NCI-H524 (cell line): Measurements from ENCODE around the gene MEGF6.

ENCODE experiments used
- DNase-seq, 2 experiments: peaks; one replicate each; lab custom pipeline; 2025; lab: John Stamatoyannopoulos, UW

Gene MEGF6, protein sequence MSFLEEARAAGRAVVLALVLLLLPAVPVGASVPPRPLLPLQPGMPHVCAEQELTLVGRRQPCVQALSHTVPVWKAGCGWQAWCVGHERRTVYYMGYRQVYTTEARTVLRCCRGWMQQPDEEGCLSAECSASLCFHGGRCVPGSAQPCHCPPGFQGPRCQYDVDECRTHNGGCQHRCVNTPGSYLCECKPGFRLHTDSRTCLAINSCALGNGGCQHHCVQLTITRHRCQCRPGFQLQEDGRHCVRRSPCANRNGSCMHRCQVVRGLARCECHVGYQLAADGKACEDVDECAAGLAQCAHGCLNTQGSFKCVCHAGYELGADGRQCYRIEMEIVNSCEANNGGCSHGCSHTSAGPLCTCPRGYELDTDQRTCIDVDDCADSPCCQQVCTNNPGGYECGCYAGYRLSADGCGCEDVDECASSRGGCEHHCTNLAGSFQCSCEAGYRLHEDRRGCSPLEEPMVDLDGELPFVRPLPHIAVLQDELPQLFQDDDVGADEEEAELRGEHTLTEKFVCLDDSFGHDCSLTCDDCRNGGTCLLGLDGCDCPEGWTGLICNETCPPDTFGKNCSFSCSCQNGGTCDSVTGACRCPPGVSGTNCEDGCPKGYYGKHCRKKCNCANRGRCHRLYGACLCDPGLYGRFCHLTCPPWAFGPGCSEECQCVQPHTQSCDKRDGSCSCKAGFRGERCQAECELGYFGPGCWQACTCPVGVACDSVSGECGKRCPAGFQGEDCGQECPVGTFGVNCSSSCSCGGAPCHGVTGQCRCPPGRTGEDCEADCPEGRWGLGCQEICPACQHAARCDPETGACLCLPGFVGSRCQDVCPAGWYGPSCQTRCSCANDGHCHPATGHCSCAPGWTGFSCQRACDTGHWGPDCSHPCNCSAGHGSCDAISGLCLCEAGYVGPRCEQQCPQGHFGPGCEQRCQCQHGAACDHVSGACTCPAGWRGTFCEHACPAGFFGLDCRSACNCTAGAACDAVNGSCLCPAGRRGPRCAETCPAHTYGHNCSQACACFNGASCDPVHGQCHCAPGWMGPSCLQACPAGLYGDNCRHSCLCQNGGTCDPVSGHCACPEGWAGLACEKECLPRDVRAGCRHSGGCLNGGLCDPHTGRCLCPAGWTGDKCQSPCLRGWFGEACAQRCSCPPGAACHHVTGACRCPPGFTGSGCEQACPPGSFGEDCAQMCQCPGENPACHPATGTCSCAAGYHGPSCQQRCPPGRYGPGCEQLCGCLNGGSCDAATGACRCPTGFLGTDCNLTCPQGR (N-terminal part only)

DNA sequence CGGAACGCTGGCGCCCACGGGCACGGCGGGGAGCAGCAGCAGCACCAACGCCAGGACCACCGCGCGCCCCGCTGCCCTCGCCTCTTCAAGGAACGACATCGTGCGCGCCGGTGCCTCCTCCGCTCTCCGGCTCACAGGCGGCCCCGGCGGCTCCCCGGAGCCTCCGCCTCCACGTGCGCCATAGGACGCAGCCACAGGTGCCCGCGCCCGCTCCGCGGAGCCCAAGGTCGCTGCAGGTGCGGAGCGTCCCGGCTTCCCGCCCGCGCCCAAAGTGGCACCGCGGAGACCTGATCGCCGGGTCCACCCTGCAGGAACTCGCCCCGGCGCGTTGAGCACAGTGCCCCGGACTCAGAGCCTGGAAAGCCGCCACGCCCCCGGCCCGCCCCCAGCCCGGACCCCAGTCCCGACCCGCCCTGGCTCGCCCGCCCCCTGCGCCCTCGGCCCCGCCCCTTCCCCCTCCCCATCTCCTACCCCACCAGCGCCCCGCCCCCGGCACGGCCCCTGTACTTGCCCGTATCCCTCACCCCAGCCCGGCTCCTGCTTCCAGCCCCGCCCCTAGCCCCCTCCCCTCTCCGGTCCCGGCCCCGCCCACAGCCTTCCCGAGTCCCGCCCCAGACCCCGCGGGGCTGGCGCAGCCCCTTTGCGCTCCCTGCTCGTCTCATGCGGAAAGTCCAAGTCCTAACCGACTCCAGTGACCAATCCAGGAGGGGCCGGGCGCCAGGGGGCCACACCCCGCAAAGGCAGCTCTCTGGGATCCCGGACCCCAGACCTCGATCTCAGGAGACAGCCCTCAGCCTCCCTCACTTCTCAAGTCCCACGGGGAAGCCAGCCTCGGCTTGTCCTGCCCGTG, at the start of gene MEGF6:
Gene MEGF6, minus strand, starts transcription at position 339 of the 850 bp plus-strand sequence. Its CDS starts 240 bp downstream, at position 99.
- DNase-seq, result peak; percentile 44 to 49

GRCh38 chr1:3660704-3661103, 49.4 kb upstream of the MEGF6 start:
- no peak for DNase-seq

GRCh38 chr1:3659093-3659492, 47.8 kb upstream of the MEGF6 start:
- no peak for DNase-seq

GRCh38 chr1:3658231-3658615, 46.9 kb upstream of the MEGF6 start:
- DNase-seq, result no peak

DNA sequence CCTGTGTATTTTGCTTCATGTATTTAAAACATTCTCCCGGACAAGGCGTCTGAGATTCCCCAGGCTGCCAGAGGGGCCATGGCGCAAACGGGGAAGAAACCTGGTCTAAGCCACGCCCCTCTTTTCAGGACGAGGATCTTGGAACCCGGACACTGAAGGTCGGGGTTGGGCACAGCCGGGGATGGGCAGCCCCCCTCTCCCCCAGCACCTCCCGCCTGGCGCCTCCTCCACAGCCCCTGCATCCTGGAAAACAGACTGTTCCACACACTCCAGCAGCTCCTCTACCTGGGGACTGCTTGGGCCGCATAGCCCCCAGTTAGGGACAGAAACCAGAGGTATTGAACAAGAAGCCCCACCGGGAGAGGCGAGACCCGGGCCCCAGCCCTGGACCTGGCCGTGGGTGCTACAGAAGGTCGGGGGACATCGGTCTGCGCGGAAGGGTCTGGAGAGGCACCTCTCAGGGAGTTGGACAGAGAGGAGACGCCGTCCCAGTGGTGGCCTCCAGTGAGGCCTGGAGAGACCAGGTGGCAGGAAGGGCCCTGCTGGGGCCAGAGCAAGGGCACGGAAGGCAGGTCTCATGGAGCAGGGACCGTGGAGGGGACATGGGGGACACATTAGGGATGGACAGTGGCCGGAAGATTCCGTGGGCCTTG, 46.4 kb upstream of the MEGF6 start:
- no peak for DNase-seq

DNA sequence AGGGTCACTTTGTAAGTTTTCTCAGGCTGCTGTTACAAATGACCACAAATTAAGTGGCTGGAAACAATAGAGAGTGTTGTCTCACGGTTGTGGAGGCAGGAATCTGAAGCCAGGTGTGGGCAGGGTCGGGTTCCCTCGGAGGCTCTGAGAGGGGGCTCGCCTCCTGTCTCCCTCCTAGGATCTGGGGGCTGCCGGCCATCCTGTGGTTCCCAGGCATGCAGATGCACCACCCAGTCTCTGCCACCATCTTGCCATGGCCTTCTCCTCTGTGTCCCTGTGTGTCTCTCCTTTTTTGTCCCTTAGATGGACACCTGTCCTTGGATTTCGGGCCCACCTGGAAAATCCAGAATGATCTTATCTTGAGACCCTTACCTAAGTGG, 45.8 kb upstream of the MEGF6 start:
- no peak for DNase-seq

GRCh38 chr1:3656450-3657095, 45.3 kb upstream of the MEGF6 start:
- DNase-seq, result no peak

DNA sequence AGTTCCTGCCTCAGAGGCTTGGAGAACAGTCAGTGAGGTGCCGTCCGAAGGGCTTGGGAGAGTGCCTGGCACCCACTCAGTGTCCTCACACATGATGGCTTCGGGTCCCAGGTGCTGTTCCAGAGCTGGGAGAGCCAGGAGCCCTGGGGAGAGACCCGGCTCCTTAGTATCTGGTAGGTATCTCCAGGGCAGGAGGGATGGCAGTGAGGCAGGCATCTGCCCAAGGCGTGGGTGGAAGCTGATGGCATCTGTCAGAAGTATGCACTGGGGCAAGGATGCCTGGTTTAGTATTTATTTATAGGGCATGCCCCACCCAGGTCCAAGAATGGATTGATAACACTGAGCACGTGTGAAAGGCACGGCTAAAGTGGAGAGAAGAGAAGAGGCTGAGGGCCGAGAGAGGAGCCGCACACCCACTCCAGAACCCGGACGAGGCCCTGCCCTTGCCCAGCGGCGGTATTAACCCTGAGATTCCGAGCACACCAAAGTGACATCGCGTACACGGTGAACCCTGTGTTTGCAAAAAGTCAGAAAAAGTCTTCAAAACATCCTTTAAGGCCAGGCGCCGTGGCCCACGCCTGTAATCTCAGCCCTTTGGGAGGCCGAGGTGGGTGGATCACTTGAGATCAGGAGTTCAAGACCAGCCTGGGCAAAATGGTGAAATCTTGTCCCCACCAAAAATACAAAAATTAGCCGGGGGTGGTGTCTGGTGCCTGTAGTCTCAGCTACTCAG, 43.4 kb upstream of the MEGF6 start:
- DNase-seq, result no peak

- no peak for DNase-seq
Measured at GRCh38 chr1:3653286-3653618, 41.9 kb upstream of the MEGF6 start.

DNA sequence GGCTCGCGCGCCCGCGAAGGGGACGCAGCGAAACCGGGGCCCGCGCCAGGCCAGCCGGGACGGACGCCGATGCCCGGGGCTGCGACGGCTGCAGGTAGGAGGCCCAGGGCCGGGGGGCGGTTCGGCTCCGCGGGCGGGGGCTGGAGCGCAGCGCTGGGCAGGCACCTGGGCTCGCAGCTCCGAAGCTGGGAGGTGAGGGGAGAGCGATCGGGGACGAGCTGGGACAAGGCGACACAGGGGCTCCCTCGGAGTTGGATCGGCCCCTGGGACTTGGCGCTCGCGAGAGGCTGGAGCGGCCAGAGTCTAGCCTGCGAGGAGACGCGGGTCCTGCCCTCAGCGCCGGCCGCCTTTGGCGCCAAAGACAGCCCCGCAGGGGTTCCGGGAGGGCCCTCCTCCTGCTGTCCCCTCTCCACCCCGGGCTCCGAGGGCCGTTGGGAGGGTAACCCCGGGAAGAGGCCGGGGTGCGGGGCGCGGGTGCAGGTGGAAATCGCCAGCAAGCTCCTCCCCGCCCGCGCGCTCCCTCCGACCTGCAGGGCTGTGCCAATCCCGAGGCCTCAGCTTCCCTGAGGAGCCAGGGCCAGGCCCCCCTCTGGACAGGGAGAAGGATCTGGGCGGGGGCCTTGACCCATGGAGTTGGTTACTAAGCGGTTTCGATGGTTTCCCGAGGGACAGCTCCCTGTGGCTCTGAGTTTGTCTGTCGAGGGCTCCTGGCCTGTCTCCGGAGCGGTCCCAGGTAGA, 41.4 kb upstream of the MEGF6 start:
- peak in 1 of 2 experiments; percentile 29 for DNase-seq

DNA sequence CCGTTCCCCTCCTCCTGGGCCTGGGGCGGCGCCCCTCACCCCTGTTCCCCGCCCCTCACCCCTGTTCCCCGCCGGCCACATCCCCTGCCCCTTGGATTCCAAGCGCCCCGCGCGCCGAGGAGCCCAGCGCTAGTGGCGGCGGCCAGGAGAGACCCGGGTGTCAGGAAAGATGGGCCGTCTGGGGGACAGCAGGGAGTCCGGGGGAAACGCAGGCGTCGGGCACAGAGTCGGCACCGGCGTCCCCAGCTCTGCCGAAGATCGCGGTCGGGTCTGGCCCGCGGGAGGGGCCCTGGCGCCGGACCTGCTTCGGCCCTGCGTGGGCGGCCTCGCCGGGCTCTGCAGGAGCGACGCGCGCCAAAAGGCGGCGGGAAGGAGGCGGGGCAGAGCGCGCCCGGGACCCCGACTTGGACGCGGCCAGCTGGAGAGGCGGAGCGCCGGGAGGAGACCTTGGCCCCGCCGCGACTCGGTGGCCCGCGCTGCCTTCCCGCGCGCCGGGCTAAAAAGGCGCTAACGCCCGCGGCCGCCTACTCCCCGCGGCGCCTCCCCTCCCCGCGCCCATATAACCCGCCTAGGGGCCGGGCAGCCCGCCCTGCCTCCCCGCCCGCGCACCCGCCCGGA, 40.7 kb upstream of the MEGF6 start, which contains the start of gene TP73:
Gene TP73, plus strand, starts transcription at position 587 of the 618 bp plus-strand sequence. CDS start 29,850 bp downstream, outside the sequence.
- DNase-seq, result peak; percentile 18 to 54

- DNase-seq, result peak in 1 of 2 experiments; percentile 31
Measured at GRCh38 chr1:3651026-3651929, 40.0 kb upstream of the MEGF6 start.

DNA sequence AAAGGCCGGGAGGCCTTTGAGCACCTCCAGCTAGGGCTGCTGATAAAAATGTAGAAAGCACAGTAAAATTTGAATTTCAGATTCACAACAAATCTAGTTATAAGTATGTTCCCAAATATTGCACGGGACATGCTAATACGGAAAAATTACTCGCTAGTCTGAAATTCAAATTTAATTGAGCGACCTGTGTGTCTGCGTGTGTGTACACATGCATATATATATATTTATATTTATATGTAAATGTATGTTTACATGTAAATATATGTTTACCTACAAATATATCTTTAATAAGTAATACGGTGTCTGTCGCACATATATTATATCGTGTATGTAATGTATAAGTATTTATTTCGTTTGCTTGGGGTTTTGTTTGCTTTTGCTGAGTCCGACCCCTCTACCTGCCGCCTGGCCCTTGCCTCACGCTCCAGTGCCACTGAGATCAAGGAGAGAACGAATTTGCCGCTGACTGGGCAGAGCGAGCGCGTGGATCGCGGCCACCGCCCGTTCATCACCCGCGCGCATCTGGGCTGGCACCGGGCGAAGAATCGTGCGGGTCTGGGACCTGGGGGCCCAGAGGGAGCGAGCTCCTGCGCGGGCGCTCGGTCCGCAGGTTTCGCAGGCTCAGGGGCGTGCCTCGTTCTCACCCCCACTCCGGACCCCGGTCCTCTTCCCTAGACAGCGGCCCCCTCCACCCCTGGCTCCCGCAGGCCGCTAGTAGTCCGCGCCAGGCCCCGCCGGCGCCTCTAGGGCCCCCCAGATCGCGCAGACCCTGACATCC, 39.1 kb upstream of the MEGF6 start:
- no peak for DNase-seq

GRCh38 chr1:3649342-3650247, 38.3 kb upstream of the MEGF6 start, which contains the start of gene WRAP73:
Gene WRAP73, minus strand, starts transcription at chr1:3650103. Its CDS starts 104 bp downstream, at chr1:3649999.
- peak; percentile 77 to 90 for DNase-seq

DNA sequence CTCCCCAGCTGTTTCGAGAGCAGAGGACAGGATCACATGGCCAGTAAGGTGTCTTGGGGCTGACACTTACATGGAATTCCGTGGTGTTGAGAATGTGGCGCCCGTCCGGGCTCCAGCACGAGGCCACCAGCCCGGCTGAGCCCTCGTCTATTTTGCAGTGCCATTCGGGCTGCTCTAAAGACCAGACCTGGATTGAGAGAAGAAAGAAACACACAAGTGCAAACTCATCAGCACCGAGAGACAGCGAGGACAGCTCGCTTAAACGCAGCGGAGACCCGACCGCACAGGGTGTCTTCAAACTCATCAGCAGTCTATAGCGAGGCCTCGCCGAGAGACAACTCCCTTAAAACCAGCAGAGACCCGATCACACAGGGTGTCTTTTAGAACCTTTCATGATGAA, 35.3 kb upstream of the MEGF6 start:
- no peak for DNase-seq
